HG03457 (cell line): ENCODE results near the gene RANBP17.
"Not testable (repeated sequence)": the region's sequence is repeated elsewhere in the genome, so short reads cannot be mapped to it uniquely, and the experiment has no call there.

Experiments used
- ATAC-seq: cut with Tn5 transposase; IDR thresholded peaks from one replicate; pipeline ENCODE4 v1.9.1; 2021; ENCODE audit warnings: moderate number of reproducible peaks; ENCODE audit not compliant: unreplicated experiment

The RANBP17 gene

DNA sequence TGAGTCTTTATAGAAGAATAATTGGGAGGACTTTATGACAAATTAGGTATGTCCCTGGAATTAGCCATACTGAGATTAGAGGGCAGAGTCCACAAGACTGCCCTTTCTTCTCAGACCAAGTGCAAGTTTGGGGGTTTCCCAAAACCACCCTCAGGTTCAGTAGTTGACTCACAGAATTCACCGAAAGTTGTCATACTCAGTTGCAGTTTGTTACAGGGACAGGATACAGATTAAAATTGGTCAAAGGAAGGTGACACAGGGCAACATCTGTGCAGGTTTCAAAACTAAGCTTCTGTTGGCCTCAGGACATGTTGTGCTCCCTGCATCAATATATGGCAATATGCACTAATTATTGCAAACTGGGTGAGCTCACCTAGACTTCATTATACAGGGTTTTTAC is 3.8 kb downstream of the RANBP17 start:
- ATAC-seq, result no peak

DNA sequence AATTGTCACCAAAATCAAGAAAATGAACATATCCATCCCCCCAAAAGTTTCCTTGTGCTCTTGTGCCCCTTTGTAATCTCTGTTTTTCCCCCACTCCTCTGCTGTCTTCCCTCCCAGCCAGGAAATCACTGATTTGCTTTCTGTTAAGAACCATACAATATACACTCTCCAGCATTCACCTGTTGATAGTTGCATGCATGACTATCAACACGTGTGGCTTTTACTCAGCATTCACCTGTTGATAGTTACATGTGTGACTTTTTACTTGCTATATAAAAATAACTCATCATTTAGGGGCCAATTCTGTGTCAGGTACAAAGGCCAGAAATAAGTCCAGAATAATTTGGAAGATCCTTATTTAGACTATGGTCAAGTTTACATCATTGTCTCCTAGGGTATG is 6.0 kb downstream of the RANBP17 start:
- ATAC-seq, result no peak

DNA sequence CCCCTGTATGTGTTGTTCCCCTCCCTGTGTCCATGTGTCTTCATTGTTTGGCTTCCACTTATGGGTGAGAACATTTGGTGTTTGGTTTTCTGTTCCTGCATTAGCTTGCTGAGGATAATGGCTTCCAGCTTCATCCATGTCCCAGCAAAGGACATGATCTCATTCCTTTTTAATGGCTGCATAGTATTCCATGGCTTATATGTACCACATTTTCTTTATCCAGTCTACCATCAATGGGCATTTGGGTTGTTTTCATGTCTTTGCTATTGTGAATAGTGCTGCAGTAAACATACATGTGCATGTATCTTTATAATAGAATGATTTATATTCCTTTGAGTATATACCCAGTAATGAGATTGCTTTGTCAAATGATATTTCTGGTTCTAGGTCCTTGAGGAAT is 8.6 kb downstream of the RANBP17 start:
- not testable (repeated sequence) for ATAC-seq

DNA sequence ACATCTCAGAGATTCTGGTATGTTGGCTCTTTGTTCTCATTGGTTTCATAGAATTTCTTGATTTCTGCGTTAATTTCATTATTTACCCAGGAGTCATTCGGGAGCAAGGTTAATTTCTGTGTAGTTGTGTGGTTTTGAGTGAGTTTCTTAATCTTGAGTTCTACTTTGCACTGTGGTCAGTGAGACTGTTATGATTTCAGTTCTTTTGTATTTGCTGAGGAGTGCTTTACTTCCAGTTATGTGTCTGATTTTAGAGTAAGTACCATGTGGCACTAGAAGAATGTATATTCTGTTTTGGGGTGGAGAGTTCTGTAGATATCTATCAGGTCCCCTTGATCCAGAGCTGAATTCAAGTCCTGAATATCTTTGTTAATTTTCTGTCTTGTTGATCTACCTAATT is 12.2 kb downstream of the RANBP17 start:
- no peak for ATAC-seq

DNA sequence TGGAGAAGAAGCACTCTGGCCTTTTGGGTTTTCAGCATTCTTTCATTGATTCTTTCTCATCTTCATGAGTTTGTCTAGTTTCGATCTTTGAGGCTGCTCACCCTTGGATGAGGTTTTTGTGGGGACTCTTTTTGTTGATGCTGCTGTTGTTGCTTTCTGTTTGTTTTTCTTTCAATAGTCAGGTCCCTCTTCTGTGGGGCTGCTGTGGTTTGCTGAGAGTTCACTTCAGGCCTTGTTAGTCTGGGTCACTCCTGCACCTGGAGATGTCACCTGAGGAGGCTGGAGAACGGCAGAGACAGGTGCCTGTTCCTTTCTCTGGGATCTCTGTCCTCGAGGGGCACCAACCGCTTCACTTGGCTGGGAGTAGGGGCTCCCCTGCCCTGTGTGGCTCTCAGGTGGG is 14.0 kb downstream of the RANBP17 start:
- no peak for ATAC-seq

DNA sequence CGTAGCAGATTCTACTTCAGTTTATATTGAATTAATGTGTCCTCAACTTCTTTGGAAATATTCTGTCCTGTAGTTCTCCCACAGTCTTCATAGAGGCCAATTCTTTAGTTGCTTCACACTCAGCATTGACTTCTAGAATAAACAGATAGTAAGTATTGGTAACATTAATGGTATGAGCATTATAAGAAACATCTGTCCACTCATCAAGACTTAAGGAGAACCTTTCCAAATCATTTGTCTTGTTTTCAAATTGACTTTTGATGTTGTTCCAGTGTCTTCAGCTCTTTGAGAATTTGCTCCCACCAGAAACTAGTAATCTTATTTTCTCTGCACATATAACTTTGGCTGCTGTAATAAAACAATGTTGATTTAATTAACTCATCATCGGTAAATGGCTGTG is 18.3 kb downstream of the RANBP17 start:
- ATAC-seq, result no peak

DNA sequence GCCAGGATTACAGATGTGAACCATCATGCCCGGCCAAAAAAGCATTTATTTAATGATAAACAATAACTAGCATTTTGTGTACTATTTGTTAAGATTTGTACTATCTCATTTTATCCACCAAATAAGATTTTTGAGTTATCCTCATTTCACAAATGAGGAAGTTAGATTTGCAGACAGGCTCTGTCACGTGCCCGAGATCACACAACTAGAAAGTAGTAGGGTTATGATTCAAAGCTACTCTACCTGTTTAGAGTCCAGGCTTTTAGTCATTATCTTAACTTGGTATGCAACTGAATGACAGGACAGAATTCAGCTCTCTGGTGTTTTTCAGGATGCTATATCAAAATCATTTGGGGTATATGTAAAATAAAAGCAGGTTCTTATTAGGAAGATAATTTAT is 20.5 kb downstream of the RANBP17 start:
- ATAC-seq, result no peak

DNA sequence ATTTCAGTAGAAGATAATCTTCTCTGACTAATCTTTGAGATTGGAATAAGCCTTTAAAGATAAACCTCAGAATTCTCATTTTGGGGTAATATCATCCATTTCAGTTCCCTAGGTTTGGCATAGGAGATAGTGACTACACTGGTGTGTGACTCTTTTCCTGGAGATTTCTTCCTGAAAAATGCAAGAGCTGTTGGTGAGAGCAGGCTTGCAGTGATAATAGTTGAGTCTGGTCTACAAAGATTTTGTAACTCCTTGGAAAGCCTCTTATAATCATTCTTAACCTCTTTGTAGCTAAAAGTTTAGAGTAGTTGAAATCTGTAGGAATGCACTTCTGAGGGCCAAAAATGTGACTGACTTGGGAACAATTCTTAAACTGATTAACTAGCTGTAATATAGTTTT is 23.4 kb downstream of the RANBP17 start:
- no peak for ATAC-seq

DNA sequence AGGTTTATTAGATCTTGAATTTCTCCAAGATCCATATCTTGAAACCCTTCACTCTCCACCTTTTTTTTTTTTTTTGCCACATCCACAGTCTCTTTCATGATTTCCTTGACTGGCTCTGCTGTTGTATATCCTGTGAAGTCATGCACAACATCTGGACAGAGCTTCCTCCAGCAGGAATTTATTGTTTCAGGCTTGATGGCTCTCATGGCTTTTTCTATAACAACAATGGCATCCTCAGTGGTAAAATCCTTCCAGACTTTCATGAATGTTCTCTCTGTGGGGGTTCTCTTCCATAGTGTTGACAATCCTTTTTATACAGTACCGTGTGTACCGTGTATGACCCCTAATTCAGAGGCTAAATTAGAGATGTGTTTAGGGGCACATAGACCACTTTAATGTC is 24.0 kb downstream of the RANBP17 start:
- ATAC-seq, result no peak

DNA sequence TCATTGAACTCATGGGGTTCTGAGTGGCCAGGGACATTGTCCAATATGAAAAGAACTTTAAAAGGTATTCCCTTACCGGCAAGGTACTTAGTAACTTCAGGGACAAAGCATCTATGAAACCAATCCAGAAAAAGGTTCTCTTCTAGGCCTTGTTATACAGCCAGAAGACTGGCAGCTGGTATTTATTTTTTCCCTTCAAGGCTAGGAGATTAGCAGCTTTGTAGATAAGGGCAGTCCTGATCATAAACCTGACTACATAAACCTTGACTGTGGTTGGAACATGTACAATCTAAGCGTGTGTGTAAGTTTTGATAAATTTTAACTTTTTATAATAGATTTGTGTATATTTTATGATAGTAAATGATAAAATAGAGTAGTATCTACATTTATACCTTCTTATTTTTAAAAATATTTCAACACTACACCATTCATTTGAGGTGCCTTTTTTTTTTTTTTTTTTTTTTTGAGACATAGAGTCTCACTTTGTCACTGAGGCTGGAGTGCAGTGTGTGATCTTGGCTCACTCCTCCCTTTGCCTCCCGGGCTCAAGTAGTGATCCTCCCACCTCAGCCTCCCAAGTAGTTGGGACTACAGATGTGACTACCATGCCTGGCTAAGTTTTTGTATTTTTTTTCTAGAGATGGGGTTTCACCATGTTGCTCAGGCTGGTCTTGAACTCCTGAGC is 24.5 kb downstream of the RANBP17 start:
- no peak for ATAC-seq

DNA sequence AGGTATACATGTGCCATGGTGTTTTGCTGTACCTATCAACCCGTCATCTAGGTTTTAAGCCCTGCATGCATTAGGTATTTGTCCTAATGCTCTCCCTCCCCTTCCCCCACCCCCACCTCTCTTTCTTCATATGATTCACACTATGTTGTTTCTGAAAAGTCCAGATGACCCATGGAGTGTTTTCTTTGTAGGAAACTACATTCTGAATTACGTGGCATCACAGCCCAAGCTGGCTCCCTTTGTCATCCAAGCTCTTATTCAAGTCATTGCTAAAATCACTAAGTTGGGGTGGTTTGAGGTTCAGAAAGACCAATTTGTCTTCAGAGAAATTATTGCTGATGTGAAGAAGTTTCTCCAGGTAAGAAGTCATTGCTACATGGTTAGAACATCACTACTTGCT is 30.4 kb downstream of the RANBP17 start:
- no peak for ATAC-seq

DNA sequence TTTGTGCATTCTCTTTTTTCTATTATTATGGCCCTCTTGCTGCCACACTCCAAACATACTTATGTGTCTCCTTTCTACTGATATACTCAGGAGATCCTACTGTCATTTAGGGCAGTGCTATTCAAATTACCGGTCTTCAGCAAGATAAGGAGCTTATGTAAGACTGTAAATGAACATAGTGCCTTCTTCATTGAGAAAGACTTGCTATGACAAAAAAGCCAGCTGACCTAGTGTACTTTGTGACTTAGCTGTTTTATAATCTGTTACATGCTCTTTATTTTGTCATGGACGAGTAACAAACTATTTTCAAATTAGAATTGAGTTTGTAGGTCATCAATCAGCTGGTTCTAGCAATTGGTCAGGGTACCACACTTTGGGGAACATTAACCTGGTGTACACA is 32.8 kb downstream of the RANBP17 start:
- ATAC-seq, result no peak

DNA sequence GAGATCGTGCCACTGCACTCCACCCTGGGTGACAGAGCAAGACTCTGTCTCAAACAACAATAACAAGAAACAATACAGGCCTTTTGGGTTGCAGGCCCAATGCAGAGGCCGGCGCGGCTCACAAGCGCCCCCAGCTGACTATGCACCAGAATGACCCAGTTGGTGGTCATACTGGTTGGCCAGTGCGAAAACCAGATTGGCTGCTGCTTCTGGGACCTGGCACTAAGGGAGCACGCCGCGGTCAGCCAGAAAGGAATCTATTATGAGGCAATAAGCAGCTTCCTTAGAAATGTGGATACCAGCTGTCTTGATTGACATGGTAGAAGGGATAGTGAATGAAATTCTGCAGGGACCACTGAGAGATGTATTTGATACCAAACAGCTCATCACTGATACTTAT is 35.0 kb downstream of the RANBP17 start:
- ATAC-seq, result no peak

DNA sequence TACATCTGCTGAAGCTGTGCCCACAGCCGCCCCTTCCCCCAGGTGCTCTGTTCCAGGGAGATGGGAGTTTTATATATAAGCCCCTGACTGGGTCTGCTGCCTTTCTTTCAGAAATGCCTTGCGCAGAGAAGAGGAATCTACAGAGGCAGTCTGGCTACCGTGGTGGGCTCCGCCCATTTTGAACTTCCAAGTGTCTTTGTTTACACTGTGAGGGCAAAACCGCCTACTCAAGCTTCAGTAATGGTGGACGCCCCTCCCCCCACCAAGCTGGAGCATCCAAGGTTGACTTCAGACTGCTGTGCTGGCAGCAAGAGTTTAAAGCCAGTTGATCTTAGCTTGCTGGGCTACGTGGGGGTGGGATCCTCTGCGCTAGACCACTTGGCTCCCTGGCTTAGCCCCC is 41.3 kb downstream of the RANBP17 start:
- no peak for ATAC-seq

DNA sequence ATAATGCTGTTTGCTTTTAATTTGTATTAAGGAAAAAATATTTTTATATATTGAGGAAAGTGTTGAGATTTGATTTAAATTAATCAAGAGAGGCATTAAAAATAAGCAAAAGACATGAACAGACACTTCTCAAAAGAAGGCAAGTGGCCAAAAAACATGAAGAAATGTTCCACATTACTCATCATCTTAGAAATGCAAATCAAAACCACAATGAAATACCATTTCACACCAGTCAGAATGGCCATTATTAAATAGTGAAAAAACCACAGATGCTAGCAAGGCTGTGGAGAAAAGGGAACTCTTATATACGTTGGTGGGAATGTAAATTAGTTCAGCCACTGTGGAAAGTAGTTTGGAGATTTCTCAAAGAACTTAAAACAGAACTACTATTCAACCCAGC is 45.9 kb downstream of the RANBP17 start:
- ATAC-seq, result no peak

DNA sequence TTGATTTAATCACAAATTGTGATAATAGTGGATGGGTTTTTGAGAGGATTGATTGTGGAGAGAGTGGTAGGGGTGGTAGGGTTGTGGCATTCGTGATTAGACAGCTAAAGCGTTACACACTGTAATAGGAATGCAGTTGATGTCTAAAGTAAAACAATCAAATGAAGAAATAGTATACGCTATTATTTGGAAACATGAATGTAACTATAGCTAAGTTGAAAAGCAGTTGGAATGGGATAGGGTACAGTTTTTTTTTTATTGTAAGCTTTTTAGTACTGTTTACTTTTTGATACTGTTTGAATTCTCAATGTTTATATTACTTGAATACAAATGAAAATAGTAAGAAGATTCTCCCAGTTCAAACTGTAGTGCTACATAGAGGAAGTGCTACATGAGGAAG is 51.8 kb downstream of the RANBP17 start:
- no peak for ATAC-seq

DNA sequence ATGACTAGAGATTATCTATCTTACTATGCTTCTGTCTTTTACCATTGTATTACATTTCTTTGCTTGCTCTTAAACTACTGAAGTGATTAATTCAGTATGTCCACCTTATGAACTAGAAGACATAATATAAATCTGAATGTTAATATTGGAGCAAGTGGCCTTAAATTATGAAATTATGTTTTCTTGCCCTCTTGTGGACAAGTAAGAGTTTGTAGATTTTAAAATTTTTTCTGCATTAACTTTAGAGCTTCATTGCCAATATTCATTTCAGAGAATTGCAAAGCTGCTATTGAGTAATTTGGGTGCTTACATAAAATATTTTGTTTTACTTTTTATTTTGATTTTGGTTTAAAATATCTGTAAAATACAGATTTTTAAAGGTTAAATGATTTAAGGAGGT is 55.3 kb downstream of the RANBP17 start:
- ATAC-seq, result no peak

DNA sequence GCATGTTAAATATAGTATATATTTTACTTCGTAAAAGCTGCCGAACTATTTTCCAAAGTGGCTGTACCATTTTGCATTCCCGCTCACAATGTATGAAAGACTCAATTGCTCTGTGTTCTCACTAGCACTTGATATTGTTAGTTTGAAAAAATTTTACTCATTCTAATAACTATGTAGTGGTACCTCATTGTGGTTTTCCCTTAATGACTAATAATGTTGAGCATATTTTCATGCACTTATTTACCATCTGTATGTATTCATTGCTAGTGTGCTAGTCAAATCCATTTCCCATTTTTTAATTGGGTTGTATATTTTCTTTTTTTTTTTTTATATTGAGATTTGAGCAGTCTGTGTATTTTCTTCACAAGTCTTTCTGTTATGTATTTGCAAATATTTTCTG is 58.4 kb downstream of the RANBP17 start:
- no peak for ATAC-seq

DNA sequence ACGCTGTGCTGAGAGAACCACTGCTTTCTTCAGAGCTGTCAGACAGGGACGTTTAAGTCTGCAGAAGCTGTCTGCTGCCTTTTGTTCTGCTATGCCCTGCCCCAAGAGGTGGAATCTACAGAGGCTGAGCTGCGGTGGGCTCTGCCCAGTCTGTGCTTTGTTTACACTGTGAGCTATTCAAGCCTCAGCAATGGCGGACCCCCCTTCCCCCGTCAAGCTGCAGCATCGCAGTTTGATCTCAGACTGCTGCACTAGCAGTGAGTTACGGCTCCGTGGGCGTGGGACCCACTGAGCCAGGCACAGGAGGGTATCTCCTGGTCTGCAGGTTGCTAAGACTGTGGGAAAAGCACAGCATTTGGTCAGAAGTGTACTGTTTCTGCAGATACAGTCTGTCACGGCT is 60.5 kb downstream of the RANBP17 start:
- ATAC-seq, result not testable (repeated sequence)

DNA sequence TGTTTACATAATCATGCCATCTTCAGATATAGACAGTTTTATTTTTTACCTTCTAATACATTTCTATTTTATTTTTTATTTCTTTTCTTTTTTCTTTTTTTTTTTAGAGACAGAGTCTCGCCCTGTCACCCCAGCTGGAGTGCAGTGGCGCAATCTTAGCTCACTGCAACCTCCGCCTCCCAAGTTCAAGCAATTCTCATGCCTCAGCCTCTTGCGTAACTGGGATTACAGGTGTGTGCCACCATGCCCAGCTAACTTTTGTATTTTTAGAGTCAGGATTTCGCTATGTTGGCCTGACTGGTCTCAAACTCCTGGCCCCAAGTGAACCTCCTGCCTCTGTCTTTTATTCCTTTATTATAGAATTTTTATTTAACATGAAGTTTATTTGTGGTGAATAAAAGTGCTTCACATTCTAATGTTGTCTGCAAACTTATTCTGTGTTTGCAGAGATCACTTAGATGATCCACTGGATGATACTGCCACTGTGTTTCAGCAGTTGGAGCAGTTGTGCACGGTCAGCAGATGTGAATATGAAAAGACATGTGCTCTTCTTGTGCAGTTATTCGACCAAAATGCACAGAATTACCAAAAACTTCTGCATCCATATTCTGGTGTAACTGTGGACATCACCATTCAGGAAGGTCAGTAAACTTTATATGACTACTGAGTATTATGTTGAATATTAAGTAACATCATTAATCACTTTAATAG is 62.2 kb downstream of the RANBP17 start:
- ATAC-seq, result no peak

DNA sequence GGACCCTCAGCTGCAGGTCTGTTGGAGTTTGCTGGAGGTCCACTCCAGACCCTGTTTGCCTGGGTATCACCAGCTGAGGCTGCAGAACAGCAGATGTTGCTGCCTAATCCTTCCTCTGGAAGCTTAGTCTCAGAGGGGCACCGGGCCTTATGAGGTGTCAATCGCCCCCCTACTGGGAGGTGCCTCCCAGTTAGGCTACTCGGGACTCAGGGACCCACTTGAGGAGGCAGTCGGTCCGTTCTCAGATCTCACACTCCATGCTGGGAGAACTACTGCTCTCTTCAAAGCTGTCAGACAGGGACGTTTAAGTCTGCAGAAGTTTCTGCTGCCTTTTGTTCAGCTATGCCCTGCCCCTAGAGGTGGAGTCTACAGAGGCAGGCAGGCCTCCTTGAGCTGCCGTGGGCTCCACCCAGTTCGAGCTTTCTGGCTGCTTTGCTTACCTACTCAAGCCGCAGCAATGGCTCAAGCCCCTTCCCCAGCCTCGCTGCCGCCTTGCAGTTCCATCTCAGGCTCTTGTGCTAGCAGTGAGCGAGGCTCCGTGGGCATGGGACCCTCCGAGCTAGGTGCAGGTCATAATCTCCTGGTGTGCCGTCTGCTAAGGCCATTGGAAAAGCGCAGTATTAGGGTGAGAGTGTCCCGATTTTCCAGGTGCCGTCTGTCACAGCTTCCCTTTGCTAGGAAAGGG is 73.9 kb downstream of the RANBP17 start:
- ATAC-seq, result not testable (repeated sequence)

DNA sequence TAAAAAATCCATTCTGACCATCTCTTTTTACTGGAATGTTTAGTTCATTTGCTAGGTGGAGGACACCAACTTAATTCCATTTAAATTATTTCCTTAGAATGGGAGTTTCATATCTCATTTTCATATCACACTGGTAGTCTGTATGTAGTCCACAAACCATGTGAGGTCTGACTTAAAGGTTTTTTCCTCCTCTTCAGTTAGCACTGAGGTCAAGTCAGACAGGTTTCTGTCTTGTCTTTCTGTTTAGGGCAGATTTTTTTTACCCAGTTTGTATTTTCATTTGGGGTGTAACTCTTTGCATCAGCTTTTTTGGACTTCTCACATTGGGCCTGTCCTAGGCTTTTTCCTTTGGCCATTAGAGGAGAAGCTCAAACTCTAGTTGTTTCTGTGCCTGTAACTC is 75.3 kb downstream of the RANBP17 start:
- no peak for ATAC-seq
